Activated CD8-positive, alpha-beta memory T cell treated with anti-CD3 and anti-CD28 coated beads, Interleukin-2, amount 50 U/mL, for 24 hours (primary cell): ENCODE data around the gene ARPC4.
"Not testable (repeated sequence)": the region's sequence is repeated elsewhere in the genome, so short reads cannot be mapped to it uniquely, and the experiment has no call there.

Experiments used
- DNase-seq: peaks from one replicate; pipeline ENCODE4 v3.0.0-alpha.2; 2020; ENCODE audit errors: extremely low read depth

ARPC4 gene

GRCh38 chr3:9820946-9821345, 28.1 kb downstream of the ARPC4 start:
- no peak for DNase-seq

- no peak for DNase-seq
Observed at GRCh38 chr3:9825451-9826040, 32.7 kb downstream of the ARPC4 start.

GRCh38 chr3:9826815-9827573, 34.1 kb downstream of the ARPC4 start:
- DNase-seq = no peak

GRCh38 chr3:9828801-9829755, 36.2 kb downstream of the ARPC4 start:
- DNase-seq = no peak

- DNase-seq = no peak
Observed at GRCh38 chr3:9831253-9831652, 38.4 kb downstream of the ARPC4 start.

- no peak for DNase-seq
Observed at GRCh38 chr3:9833078-9833477, 40.2 kb downstream of the ARPC4 start.

GRCh38 chr3:9834520-9835380, 41.9 kb downstream of the ARPC4 start:
- DNase-seq = no peak

- DNase-seq = no peak
Observed at GRCh38 chr3:9837701-9838582, 45.1 kb downstream of the ARPC4 start.

- DNase-seq = no peak
Observed at GRCh38 chr3:9838856-9839255, 46.0 kb downstream of the ARPC4 start.

GRCh38 chr3:9841015-9841414, 48.1 kb downstream of the ARPC4 start:
- DNase-seq = no peak

- peak; percentile 88 for DNase-seq
Observed at GRCh38 chr3:9843715-9844438, 51.0 kb downstream of the ARPC4 start, which contains the start of gene RPUSD3. RPUSD3 (minus strand) TSS chr3:9844008; CDS start chr3:9843990, 18 bp downstream.

GRCh38 chr3:9846231-9846630, 53.3 kb downstream of the ARPC4 start:
- no peak for DNase-seq

GRCh38 chr3:9846931-9847488, 54.1 kb downstream of the ARPC4 start:
- no peak for DNase-seq

GRCh38 chr3:9847870-9848269, 55.0 kb downstream of the ARPC4 start:
- not testable (repeated sequence) for DNase-seq

GRCh38 chr3:9848860-9849259, 56.0 kb downstream of the ARPC4 start:
- DNase-seq = not testable (repeated sequence)

- not testable (repeated sequence) for DNase-seq
Observed at GRCh38 chr3:9851383-9851782, 58.5 kb downstream of the ARPC4 start.

- not testable (repeated sequence) for DNase-seq
Observed at GRCh38 chr3:9851926-9852325, 59.0 kb downstream of the ARPC4 start.

- no peak for DNase-seq
Observed at GRCh38 chr3:9852528-9852927, 59.6 kb downstream of the ARPC4 start.

- not testable (repeated sequence) for DNase-seq
Observed at GRCh38 chr3:9854291-9854940, 61.5 kb downstream of the ARPC4 start.
